SU-DHL-6 (cell line): ENCODE results near the gene TULP4.

Experiments used
- H2AFZ ChIP-seq: fragments of 200-600 bp; sonication (generic); 2 replicates; pipeline ENCODE4 v1.6.1; 2014; ENCODE audit warnings: low read depth, mild to moderate bottlenecking, moderate library complexity, mixed read lengths, antibody characterized with exemption, low read length; ENCODE audit not compliant: severe bottlenecking
- H3F3A ChIP-seq: fragments of 200-600 bp; shearing (Covaris generic); 2 replicates; pipeline ENCODE4 v1.6.0; 2016; ENCODE audit warnings: antibody characterized with exemption, mild to moderate bottlenecking; ENCODE audit not compliant: insufficient read depth
- H3K27ac ChIP-seq: fragments of 200-600 bp; sonication (generic); 2 replicates; pipeline ENCODE4 v1.5.1; 2016; ENCODE audit warnings: low read depth, mild to moderate bottlenecking, low read length, moderate library complexity, mixed read lengths
- H3K27me3 ChIP-seq: fragments of 200-600 bp; sonication (generic), shearing (Covaris generic); 2 replicates; pipeline ENCODE4 v1.6.0; 2014; ENCODE audit warnings: mild to moderate bottlenecking, low read length
- H3K36me3 ChIP-seq: fragments of 200-600 bp; sonication (generic); 2 replicates; pipeline ENCODE4 v1.6.1; 2014; ENCODE audit warnings: mild to moderate bottlenecking, low read length, mixed read lengths
- H3K4me2 ChIP-seq: fragments of 300-600, 200-600 bp; shearing (Covaris generic), sonication (generic); 2 replicates; pipeline ENCODE4 v1.6.0; 2014; ENCODE audit warnings: low read length, low read depth, mild to moderate bottlenecking; ENCODE audit not compliant: poor library complexity, severe bottlenecking
- H3K4me3 ChIP-seq: fragments of 200-600 bp; sonication (generic); 2 replicates; pipeline ENCODE4 v1.5.1; 2014; ENCODE audit warnings: antibody characterized with exemption, low read length, mild to moderate bottlenecking, mixed read lengths; ENCODE audit not compliant: insufficient read depth, poor library complexity, severe bottlenecking
- H3K79me2 ChIP-seq: fragments of 200-600 bp; sonication (generic); 2 replicates; pipeline ENCODE4 v1.6.1; 2014; ENCODE audit warnings: mild to moderate bottlenecking, low read length, moderate library complexity; ENCODE audit not compliant: insufficient read depth
- H3K9ac ChIP-seq: fragments of 200-600 bp; sonication (generic); 2 replicates; pipeline ENCODE4 v1.7.0; 2014; ENCODE audit warnings: mild to moderate bottlenecking, low read length
- H3K9me2 ChIP-seq: fragments of 200-600 bp; sonication (generic); replicated peaks from 2 replicates; pipeline ENCODE4 v1.6.1; 2014; ENCODE audit warnings: low read length; ENCODE audit not compliant: insufficient read depth
- H3K9me3 ChIP-seq: fragments of 200-600 bp; sonication (generic); 2 replicates; pipeline ENCODE4 v1.6.1; 2014; ENCODE audit warnings: low read length, mixed read lengths; ENCODE audit not compliant: insufficient read depth
- H4K20me1 ChIP-seq: fragments of 200-600 bp; sonication (generic); 2 replicates; pipeline ENCODE4 v1.6.1; 2014; ENCODE audit warnings: low read depth, mild to moderate bottlenecking, antibody characterized with exemption, low read length, moderate library complexity, mixed read lengths
- EZH2phosphoT487 ChIP-seq: fragments of 200-600 bp; sonication (generic), shearing (Covaris generic); conservative IDR thresholded peaks from 2 replicates; pipeline ENCODE4 v1.6.1; 2018; ENCODE audit warnings: mild to moderate bottlenecking, antibody characterized with exemption, low read length, moderate library complexity, mixed read lengths
- TF ChIP-seq, protein P1 (sequence below): fragments of 200-600 bp; sonication (generic); IDR thresholded peaks from one replicate; pipeline ENCODE4 v1.5.1; 2017; ENCODE audit warnings: antibody characterized with exemption, mild to moderate bottlenecking, low read length, moderate library complexity; ENCODE audit not compliant: insufficient read depth, poor library complexity, severe bottlenecking

The TULP4 gene

DNA sequence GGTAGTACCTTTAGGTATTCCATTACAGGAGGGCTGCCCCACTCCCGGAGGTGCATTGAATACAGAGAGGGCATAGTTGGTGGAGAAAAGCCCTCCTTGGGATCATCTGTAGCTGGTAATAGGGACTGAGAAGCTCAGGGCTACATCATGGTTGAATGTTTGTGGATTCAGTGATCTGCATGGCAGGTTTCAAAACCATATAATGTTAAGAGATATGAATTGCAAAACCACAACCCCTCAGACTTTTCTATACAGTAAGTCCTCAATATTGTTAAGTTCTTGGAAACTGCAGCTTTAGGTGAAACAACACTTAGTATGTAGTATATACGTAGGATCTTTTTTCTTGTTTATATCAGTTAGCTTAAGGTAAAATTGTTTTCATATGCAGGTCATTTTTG lies 11.3 kb downstream of the TULP4 start:
- Histone ChIP-seq H3K9me3 (no peaks in the 10 kb centered on the region), H3K4me2 (no peak overlapping the region), H3K27ac (no peak overlapping the region)

DNA sequence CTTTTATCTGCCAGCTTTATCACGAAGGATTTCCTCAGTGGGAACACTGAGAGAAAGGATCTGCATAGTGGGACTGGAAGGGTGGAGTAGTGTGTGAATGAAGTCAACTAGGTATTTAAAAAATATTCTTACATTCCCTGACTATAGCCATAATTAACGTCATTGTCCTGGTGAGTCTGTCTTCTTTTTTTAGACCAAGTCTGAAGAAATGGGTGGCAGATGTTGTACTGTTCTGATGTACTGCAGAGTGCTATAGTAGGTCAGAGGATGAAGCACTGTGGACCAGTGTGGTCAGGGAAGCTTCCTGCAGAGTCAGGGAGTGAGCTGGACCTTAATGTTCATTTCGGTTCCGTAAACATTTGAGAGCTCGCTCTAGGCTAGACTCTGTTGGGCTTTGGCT lies 11.9 kb downstream of the TULP4 start:
- Histone ChIP-seq H3K9ac (no peak overlapping the region), H3K9me2 (no peaks in the 10 kb centered on the region), H3K36me3 (no peaks in the 10 kb centered on the region), H2AFZ (no peak overlapping the region), H3F3A (no peaks in the 10 kb centered on the region), H3K4me3 (no peak overlapping the region), H3K27me3 (no peaks in the 10 kb centered on the region), H4K20me1 (peaks cover 3% of the 10 kb centered on the region; the same call in 1 of the 2 replicates), H3K27ac (no peak overlapping the region), H3K79me2 (peaks cover 93% of the 10 kb centered on the region), H3K4me2 (no peak overlapping the region), H3K9me3 (no peaks in the 10 kb centered on the region)
- TF ChIP-seq, protein P1, sequence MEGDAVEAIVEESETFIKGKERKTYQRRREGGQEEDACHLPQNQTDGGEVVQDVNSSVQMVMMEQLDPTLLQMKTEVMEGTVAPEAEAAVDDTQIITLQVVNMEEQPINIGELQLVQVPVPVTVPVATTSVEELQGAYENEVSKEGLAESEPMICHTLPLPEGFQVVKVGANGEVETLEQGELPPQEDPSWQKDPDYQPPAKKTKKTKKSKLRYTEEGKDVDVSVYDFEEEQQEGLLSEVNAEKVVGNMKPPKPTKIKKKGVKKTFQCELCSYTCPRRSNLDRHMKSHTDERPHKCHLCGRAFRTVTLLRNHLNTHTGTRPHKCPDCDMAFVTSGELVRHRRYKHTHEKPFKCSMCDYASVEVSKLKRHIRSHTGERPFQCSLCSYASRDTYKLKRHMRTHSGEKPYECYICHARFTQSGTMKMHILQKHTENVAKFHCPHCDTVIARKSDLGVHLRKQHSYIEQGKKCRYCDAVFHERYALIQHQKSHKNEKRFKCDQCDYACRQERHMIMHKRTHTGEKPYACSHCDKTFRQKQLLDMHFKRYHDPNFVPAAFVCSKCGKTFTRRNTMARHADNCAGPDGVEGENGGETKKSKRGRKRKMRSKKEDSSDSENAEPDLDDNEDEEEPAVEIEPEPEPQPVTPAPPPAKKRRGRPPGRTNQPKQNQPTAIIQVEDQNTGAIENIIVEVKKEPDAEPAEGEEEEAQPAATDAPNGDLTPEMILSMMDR, result no peak
- no peak for TF ChIP-seq EZH2phosphoT487

More for the DNA sequence above, 11.3 kb downstream of the TULP4 start:
- H4K20me1 ChIP-seq, result peaks cover 3% of the 10 kb centered on the region; the same call in 1 of the 2 replicates
- H3K36me3 ChIP-seq, result no peaks in the 10 kb centered on the region
- TF ChIP-seq, protein P1, result no peak
- no peak for TF ChIP-seq EZH2phosphoT487
- H3K4me3 ChIP-seq, result no peak overlapping the region
- H3F3A ChIP-seq, result no peaks in the 10 kb centered on the region
- H3K79me2 ChIP-seq, result peaks cover 93% of the 10 kb centered on the region
- no peaks in the 10 kb centered on the region for H3K9me2 ChIP-seq
- H2AFZ ChIP-seq, result no peak overlapping the region
- no peak overlapping the region for H3K9ac ChIP-seq
- H3K27me3 ChIP-seq, result no peaks in the 10 kb centered on the region

DNA sequence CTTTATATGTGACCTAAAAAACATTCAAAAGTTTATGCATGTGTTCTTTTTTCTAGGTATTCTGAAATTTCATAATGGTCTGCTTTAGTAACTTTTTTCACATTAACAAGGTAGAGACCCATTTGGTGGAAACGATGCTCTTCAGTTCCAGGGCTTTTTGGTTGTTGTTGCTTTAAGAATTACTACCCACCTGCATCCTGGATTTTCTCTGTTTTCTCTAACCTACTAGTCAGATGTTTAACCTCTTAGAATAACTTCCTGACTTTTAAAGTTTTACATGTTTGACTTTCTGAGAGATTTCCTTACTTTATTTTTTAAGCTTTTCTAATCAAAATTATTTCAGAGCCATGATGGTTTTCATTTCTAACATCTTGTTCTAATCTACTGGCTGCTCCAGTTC lies 14.9 kb downstream of the TULP4 start:
- Histone ChIP-seq H3K27me3 (no peaks in the 10 kb centered on the region), H3K79me2 (peaks cover 93% of the 10 kb centered on the region), H3K9ac (no peak overlapping the region), H3K4me3 (no peak overlapping the region), H2AFZ (no peak overlapping the region), H3K27ac (0 out of 2 replicates have a peak overlapping the region, but pooled peaks have one; percentile 5), H3K36me3 (no peaks in the 10 kb centered on the region), H3K9me3 (no peaks in the 10 kb centered on the region), H4K20me1 (peaks cover 3% of the 10 kb centered on the region; the same call in 1 of the 2 replicates), H3F3A (no peaks in the 10 kb centered on the region), H3K9me2 (no peaks in the 10 kb centered on the region), H3K4me2 (no peak overlapping the region)
- TF ChIP-seq, protein P1, result no peak
- TF ChIP-seq EZH2phosphoT487, result no peak

DNA sequence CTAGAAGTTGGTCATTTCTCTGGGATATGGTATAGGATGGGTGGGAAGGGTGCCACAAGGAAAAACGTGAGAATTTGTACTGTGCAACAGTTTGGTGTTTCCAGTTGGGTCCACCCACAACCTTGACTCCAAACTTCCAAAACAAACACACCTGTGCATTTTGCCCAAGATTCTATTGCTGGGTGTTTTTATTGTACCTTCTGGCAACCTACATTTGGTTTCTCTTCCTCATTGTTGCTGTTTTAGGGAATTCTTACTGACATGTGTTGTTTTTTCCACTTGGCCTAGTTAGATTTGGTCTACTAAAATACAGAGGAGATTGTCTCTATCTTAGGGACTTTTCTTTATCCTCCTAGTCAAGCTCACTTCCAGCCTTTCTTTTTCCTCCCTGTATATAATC lies 16.7 kb downstream of the TULP4 start:
- no peak overlapping the region for H2AFZ ChIP-seq
- no peaks in the 10 kb centered on the region for H3K27me3 ChIP-seq
- H3K27ac ChIP-seq, result no peak overlapping the region; the same call in 1 of the 2 replicates
- no peak overlapping the region for H3K4me3 ChIP-seq
- no peak overlapping the region for H3K4me2 ChIP-seq
- no peaks in the 10 kb centered on the region for H3K36me3 ChIP-seq
- no peaks in the 10 kb centered on the region for H3K9me3 ChIP-seq
- TF ChIP-seq, protein P1, result no peak
- TF ChIP-seq EZH2phosphoT487, result no peak
- H3K9me2 ChIP-seq, result no peaks in the 10 kb centered on the region
- no peaks in the 10 kb centered on the region for H3F3A ChIP-seq
- H4K20me1 ChIP-seq, result peaks cover 3% of the 10 kb centered on the region; the same call in 1 of the 2 replicates
- H3K79me2 ChIP-seq, result peaks cover 91% of the 10 kb centered on the region
- no peak overlapping the region for H3K9ac ChIP-seq
